DMS 273 treated with DMSO at 0.1 percent for 48 hours (cell line): Measurements from ENCODE around the gene HPSE.

Experiments used
- DNase-seq: peaks from one replicate; lab custom pipeline; 2025; lab: John Stamatoyannopoulos, UW

The HPSE gene

GRCh38 chr4:83247415-83248357 is 87.0 kb downstream of the HPSE start:
- no peak for DNase-seq
